OCI-LY1 (cell line): ENCODE measurements around the gene SCARB2.

ENCODE experiments used
- EZH2 ChIP-seq: fragments of 200-600 bp; sonication (generic), shearing (Covaris generic); IDR thresholded peaks from 2 replicates; pipeline ENCODE4 v1.8.0; 2017; ENCODE audit warnings: borderline replicate concordance, mixed run types, mild to moderate bottlenecking, antibody characterized with exemption, low read length, moderate library complexity, mixed read lengths
- TF ChIP-seq, protein P1 (sequence below): fragments of 200-600 bp; sonication (generic), shearing (Covaris generic); IDR thresholded peaks from 2 replicates; pipeline ENCODE4 v1.5.1; 2017; ENCODE audit warnings: mild to moderate bottlenecking, antibody characterized with exemption, low read length, moderate library complexity, mixed read lengths

DNA sequence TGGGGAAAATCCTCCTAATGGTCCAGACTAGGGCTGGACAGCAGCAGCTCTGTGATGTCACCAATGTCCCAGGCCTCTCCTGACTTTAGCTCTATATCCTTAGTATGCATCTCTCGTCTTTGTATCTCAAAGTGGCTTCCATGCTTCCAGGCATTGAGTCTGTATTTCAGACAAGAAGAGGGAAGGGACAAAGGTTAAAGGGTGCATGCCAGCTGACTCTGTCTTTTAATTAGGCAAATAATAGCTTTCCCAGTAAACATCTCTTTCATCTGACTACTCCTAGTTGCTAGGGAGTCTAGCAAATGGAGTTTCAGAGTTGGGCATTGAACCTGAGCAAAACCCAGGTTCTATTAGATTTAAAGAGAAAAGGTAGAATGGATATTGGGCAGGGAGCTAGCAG lies 43.3 kb upstream of the SCARB2 start:
- TF ChIP-seq, protein P1, sequence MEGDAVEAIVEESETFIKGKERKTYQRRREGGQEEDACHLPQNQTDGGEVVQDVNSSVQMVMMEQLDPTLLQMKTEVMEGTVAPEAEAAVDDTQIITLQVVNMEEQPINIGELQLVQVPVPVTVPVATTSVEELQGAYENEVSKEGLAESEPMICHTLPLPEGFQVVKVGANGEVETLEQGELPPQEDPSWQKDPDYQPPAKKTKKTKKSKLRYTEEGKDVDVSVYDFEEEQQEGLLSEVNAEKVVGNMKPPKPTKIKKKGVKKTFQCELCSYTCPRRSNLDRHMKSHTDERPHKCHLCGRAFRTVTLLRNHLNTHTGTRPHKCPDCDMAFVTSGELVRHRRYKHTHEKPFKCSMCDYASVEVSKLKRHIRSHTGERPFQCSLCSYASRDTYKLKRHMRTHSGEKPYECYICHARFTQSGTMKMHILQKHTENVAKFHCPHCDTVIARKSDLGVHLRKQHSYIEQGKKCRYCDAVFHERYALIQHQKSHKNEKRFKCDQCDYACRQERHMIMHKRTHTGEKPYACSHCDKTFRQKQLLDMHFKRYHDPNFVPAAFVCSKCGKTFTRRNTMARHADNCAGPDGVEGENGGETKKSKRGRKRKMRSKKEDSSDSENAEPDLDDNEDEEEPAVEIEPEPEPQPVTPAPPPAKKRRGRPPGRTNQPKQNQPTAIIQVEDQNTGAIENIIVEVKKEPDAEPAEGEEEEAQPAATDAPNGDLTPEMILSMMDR = no peak
- TF ChIP-seq EZH2 = no peak
